ENCODE results near the gene AKR7A3. TPM values are rescaled to one million over a fixed set of nuclear protein-coding genes. Genes with fewer than 3 reads are reported as not detected.

AKR7A3 gene
- total and polyA plus RNA-seq, 9 of the 15 experiments (the other 6 are each of a cell fraction or from before 2014, with no cell fraction given): 0.04 to 1.5 (median 0.44) TPM; not detected in 1

GRCh38 chr1:19240673-19241538 lies 47.7 kb downstream of the AKR7A3 start:
- Histone ChIP-seq H3K9me3 (replicated peaks; ENCODE audit: control insufficient read depth, insufficient read depth, low read depth, low read length) (no peaks in the 10 kb centered on the region), H3K4me2 (ENCODE audit: insufficient read depth, low read length) (no peak overlapping the region), H3K9ac (ENCODE audit: insufficient read depth in 1 of 2, low read depth in 2 of 2, low read length in 2 of 2) (no peak overlapping the region), H3K36me3 (ENCODE audit: control insufficient read depth, insufficient read depth, low read length) (peaks cover 91% of the 10 kb centered on the region), H3K79me2 (ENCODE audit: control insufficient read depth, insufficient read depth, low read length) (peaks cover 6% of the 10 kb centered on the region), H2AFZ (ENCODE audit: low read depth, low read length) (no peak overlapping the region), H3K27ac (ENCODE audit: extremely low read depth, low read depth, low read length) (no peak overlapping the region), H3K4me3 (no peak overlapping the region), H4K20me1 (replicated peaks; ENCODE audit: control insufficient read depth, insufficient read depth, low read length) (peaks cover 4% of the 10 kb centered on the region; the same call in 1 of the 2 replicates), H3K4me1 (replicated peaks in 1 of 2; ENCODE audit: control insufficient read depth in 2 of 2, insufficient read depth in 2 of 2, low read length in 2 of 2) (no peaks in the 10 kb centered on the region; a peak in 1 of 5 replicates), H3K27me3 (ENCODE audit: control insufficient read depth in 2 of 2, insufficient read depth in 2 of 2, low read length in 2 of 2) (no peaks in the 10 kb centered on the region), H3K9me1 (ENCODE audit: control insufficient read depth, insufficient read depth, low read length) (no peaks in the 10 kb centered on the region)
- CTCF ChIA-PET (ENCODE audit: low intra/inter-chr PET ratio): interaction anchor here (0.6 to 2.7 kb wide), 5 partner anchors 62 to 468 kb away, joined by 4 to 23 read pairs (median 5); no protein-coding TSS in a partner anchor
- ATAC-seq (peak; percentile 96), FAIRE-seq (peak; percentile 98), DNase-seq (ENCODE audit: extremely low read depth in 1 of 4, low spot score in 3 of 4) (peak; percentile 74 to 86 (median 76))
- intact Hi-C loops (cut with micrococcal nuclease) (loop anchor here (2.0 to 10.0 kb wide), 3 partner anchors 62 to 326 kb away; no protein-coding TSS in a partner anchor), in situ Hi-C loops (cut with MboI) (loop anchor here (10.0 kb wide), 2 partner anchors 356 to 414 kb away; no protein-coding TSS in a partner anchor)
- no TSS peak for BruUV-seq (replicated peaks)
- WGBS (ENCODE audit: insufficient coverage, low coverage, missing lambda C conversion rate): 74% methylated on average over 7 of the region's 7 CpGs
- POLR2A ChIA-PET: interaction anchor here (0.6 to 3.7 kb wide), 4 partner anchors 11 to 170 kb away, joined by 3 to 20 read pairs (median 4); partner anchors contain the start of genes EMC1 and MRTO4
- TF ChIP-seq MAFG (tag; conservative IDR thresholded peaks at IDR 0.05) (0 out of 2 replicates have a peak, but pooled peaks have one; percentile 35), MEIS2 (IDR thresholded peaks at IDR 0.05; ENCODE audit: partially characterized antibody) (no peak), DEAF1 (CRISPR knock-in tag; IDR thresholded peaks at IDR 0.05) (peak; percentile 72), YBX1 (IDR thresholded peaks at IDR 0.05) (no peak), ATF7 (IDR thresholded peaks at IDR 0.05) (peak; percentile 33; the same call in 1 of the 2 replicates), GTF2A2 (tag; IDR thresholded peaks at IDR 0.05) (no peak), ZZZ3 (IDR thresholded peaks at IDR 0.05) (peak; percentile 82; the same call in 1 of the 2 replicates), CEBPB (tag; IDR thresholded peaks at IDR 0.05) (peak; percentile 97), CAMTA2 (CRISPR knock-in tag; conservative IDR thresholded peaks at IDR 0.05) (no peak), ZFX (CRISPR knock-in tag; IDR thresholded peaks at IDR 0.05) (peak; percentile 58), CBFB (CRISPR knock-in tag; IDR thresholded peaks at IDR 0.05) (no peak), C11orf30 (IDR thresholded peaks at IDR 0.05; ENCODE audit: low read depth) (peak; percentile 28; the same call in 1 of the 2 replicates), ATF3 (IDR thresholded peaks at IDR 0.05) (peak; percentile 27; the same call in 1 of the 2 replicates), ATF3 (CRISPR knock-in tag; conservative IDR thresholded peaks at IDR 0.05) (no peak), CEBPG (CRISPR knock-in tag; IDR thresholded peaks at IDR 0.05) (peak; percentile 85), CEBPG (tag; conservative IDR thresholded peaks at IDR 0.05 in 1 of 2, IDR thresholded peaks at IDR 0.05 in 1 of 2) (peak; percentile 88 to 95)

All from K562 (cell line).